Midbrain (tissue), 1 donor: Measurements from ENCODE around the gene MSH2.
A peak's percentile ranks its signal among the peaks of the same experiment; 100 is the strongest.
"Not testable (repeated sequence)": the region's sequence is repeated elsewhere in the genome, so short reads cannot be mapped to it uniquely, and the experiment has no call there.

Experiments
- DNase-seq: peaks from one replicate; lab custom pipeline; 2025; lab: John Stamatoyannopoulos, UW

The MSH2 gene

GRCh38 chr2:47407976-47408375 is 5.0 kb downstream of the MSH2 start:
- DNase-seq, result not testable (repeated sequence)

GRCh38 chr2:47414682-47415458 is 11.9 kb downstream of the MSH2 start:
- DNase-seq, result no peak

DNA sequence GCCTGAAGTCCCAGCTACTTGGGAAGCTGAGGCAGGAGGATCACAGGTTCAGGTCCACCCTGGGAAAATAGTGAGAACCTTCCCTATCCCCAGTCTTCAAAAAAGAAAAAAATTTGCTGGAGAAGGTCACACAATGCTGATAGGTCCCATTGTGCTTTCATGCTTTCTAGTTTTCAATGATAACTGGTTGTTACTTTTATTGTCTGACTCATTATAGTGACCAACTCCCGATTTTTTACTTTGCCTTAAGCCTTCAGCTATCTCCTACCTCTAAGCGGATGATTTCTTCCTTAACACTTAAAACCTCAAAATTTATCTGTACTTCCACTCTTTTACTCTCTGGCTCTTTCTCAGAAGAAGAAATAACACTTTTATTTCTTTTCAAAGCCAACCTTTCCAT is 17.3 kb downstream of the MSH2 start:
- DNase-seq, result no peak

DNA sequence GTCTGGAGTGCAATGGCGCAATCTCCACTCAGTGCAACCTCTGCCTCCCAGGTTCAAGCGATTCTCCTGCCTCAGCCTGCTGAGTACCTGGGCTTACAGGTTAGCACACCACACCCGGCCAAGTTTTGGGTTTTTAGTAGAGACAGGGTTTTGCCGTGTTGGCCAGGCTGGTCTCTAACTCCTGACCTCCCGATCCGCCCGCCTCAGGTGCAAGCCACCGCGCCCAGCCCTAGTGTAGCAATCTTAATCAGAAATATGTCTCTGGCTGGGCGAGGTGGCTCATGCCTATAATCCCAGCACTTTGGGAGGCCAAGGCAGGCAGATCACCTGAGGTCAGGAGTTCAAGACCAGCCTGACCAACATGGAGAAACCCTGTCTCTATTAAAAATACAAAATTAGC is 17.7 kb downstream of the MSH2 start:
- not testable (repeated sequence) for DNase-seq

GRCh38 chr2:47422016-47422415 is 19.1 kb downstream of the MSH2 start:
- no peak for DNase-seq

DNA sequence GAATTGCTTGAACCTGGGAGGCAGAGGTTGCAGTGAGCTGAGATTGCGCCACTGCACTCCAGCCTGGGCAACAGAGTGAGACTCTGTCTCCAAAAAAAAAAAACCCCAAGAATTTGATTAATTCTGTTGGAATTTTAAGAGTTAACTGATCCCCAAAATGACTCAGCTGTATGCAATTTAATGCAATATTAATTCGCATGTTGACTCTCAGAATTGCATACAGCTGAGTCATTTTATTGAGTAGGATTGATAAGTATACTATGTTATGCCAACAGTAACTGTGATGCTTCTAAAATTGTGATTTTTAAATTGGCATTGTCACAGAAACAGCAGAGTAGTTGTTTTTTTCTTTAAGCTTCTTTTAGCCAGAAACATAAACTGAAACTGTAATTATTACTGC is 19.6 kb downstream of the MSH2 start:
- no peak for DNase-seq

DNA sequence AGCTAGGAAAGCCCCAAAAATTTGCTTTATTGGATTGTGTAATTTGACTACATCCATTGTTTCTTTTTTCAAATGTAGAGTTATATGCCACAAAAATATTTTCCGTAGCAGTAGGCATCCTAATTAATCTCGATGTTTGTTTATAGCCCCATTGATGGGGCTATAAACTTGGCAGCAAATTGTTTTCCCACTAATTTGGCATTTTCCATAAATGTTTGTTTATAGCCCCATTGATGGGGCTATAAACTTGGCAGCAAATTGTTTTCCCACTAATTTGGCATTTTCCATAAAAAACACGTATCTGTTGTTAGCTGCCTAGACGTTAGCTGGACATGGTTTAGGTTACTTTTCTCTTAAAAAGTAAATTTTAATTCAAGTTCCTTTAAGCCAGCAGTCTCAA is 23.8 kb downstream of the MSH2 start:
- DNase-seq, result no peak

- no peak for DNase-seq
Observed at GRCh38 chr2:47429795-47430194, 26.8 kb downstream of the MSH2 start.

DNA sequence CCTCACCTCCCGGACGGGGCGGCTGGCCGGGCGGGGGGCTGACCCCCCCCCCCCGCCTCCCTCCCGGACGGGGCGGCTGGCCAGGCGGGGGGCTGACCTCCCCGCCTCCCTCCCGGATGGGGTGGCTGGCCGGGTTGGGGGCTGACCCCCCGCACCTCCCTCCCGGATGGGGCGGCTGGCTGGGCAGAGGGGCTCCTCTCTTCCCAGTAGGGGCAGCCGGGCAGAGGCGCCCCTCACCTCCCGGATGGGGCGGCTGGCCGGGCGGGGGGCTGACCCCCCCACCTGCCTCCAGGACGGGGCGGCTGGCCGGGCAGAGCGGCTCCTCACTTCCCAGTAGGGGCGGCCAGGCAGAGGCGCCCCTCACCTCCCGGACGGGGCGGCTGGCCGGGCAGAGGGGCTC is 30.1 kb downstream of the MSH2 start:
- DNase-seq, result not testable (repeated sequence)

- DNase-seq, result not testable (repeated sequence)
Observed at GRCh38 chr2:47433445-47433844, 30.5 kb downstream of the MSH2 start.

GRCh38 chr2:47437287-47437686 is 34.3 kb downstream of the MSH2 start:
- peak; percentile 60 for DNase-seq

DNA sequence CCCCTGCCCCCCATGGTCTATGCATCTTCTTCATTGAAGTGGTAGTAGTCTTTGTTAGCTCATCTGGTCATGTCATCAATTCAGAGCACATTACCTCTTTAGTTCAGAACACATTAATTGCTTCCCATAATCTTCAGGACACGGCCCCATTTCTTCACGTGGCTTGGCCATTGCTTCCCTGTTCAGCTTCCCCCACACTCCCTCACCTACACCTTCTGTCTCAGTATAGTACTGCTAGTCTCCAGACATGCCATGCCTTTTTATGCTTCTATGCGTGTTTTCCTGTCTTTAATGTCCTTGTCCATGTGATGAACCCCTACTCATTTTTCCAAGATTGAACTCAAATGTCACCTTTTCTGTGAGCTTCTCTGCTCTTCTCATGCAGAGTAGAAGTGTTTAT is 35.1 kb downstream of the MSH2 start:
- no peak for DNase-seq

DNA sequence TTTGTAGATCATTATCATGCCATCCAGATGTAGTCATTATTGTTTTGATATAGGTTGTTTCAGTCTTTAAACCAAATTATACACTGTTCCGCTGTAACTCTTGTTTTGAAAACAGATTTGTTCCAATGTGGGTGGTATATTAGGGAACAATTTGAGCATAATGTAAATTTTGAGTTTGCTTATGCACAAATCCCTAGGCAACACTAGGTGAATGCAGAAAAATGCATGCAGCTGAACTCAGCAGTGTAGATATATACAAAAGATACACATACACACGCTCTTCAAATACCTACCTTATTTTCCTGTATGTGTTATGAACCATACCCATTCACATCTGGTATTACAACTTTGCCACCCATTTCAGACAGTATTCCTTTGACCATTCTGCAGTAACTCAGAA is 35.8 kb downstream of the MSH2 start:
- DNase-seq, result no peak

DNA sequence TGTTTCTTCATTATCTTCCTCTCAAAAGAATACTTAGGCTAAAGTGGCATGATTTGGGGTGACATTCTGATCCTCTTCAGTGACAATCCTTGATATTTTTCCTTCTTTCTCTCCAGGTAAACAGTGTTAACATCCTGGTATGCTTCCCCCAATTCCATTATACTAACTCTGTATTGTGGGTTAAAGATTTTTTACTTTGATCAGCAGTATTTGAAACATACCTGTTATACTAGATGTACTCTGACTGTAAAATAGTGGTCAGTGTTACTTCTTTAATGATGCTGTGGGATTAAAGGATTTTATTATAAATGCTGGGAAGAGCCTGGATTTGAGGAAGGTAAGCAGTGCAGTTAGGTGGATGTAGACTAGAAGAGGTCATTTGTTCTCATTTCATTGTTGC is 48.8 kb downstream of the MSH2 start:
- DNase-seq, result no peak

GRCh38 chr2:47452761-47453160 is 49.8 kb downstream of the MSH2 start:
- DNase-seq, result no peak

GRCh38 chr2:47454818-47455217 is 51.9 kb downstream of the MSH2 start:
- not testable (repeated sequence) for DNase-seq

DNA sequence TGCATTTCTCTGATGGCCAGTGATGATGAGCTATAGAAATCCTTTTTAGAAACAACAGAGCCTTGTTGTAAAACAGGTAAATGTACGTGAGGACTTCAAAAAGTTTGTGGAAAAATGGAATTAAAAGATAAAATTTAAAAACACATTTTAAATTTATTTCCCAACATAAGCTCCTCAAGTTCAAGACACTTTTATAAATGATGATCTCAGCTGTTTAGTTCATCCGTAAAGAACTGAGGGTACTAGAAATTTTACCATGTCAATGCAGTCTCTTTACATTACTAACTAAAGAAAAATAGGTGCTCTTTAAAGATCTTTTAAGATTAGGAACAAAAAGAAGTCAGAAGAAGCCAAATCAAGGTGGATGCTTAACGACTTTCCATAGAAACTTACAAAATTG is 52.5 kb downstream of the MSH2 start:
- DNase-seq, result no peak

DNA sequence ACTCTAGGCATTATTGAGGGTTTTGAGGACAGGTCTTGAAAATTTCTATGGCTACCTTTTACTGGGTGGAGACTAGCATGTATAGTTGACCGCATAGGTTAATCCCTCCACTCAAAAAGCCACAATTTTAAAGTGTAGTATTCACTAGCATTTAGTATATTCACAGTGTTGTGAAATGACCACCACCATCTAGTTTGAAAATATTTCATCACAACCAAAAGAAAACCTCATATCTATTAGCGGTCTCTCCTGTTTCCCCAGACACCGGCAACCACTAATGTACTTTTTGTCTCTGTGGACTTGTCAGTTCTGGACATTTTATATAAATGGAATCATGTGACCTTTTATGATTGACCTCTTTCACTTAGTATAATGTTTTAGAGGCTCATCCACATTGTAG is 53.9 kb downstream of the MSH2 start:
- no peak for DNase-seq

DNA sequence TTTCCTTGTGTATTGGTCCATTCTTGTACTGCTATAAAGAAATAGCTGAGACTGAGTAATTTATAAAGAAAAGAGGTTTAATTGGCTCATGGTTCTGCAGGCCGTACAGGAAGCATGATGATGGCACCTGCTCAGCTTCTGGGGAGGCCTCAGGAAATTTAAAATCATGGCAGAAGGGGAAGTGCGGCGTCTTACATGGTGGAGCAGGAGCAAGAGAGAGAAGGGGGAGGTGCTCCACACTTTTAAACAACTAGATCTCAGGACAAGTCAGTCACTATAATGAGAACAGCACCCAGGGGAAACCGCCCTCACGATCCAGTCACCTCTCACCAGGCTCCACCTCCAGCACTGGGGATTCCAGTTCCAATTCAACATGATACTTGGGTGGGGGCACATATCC is 54.3 kb downstream of the MSH2 start:
- no peak for DNase-seq

- no peak for DNase-seq
Observed at GRCh38 chr2:47459021-47459420, 56.1 kb downstream of the MSH2 start.

- DNase-seq, result no peak
Observed at GRCh38 chr2:47460766-47461165, 57.8 kb downstream of the MSH2 start.

GRCh38 chr2:47471429-47472116 is 68.6 kb downstream of the MSH2 start:
- no peak for DNase-seq

GRCh38 chr2:47479863-47480262 is 76.9 kb downstream of the MSH2 start:
- no peak for DNase-seq

GRCh38 chr2:47483191-47483590 is 80.2 kb downstream of the MSH2 start:
- DNase-seq, result no peak
